ENCODE measurements around the gene RBP5.
A peak's percentile ranks its signal among the peaks of the same experiment; 100 is the strongest.
"Not testable (repeated sequence)": the region's sequence is repeated elsewhere in the genome, so short reads cannot be mapped to it uniquely, and the experiment has no call there.

Gene RBP5

GRCh38 chr12:7114008-7114407, 14.7 kb downstream of the RBP5 start:
- no peak overlapping the region for H3K4me3 ChIP-seq (ENCODE audit: insufficient read depth, low read depth, low read length, poor library complexity, severe bottlenecking)
- H3K27me3 ChIP-seq (replicated peaks; ENCODE audit: control insufficient read depth, insufficient read depth, low read length, poor library complexity, severe bottlenecking), result no peaks in the 10 kb centered on the region
- H3K4me1 ChIP-seq (ENCODE audit: control insufficient read depth, insufficient read depth, low read length, poor library complexity, severe bottlenecking), result peaks cover 13% of the 10 kb centered on the region
- no peak overlapping the region for H3K27ac ChIP-seq (ENCODE audit: insufficient read depth, low read length, poor library complexity, severe bottlenecking)
- DNase-seq, result no peak
- H3K36me3 ChIP-seq (ENCODE audit: control insufficient read depth, insufficient read depth, low read length), result peaks cover 11% of the 10 kb centered on the region
- H3K9me3 ChIP-seq (ENCODE audit: control insufficient read depth, low read length), result no peaks in the 10 kb centered on the region

DNA sequence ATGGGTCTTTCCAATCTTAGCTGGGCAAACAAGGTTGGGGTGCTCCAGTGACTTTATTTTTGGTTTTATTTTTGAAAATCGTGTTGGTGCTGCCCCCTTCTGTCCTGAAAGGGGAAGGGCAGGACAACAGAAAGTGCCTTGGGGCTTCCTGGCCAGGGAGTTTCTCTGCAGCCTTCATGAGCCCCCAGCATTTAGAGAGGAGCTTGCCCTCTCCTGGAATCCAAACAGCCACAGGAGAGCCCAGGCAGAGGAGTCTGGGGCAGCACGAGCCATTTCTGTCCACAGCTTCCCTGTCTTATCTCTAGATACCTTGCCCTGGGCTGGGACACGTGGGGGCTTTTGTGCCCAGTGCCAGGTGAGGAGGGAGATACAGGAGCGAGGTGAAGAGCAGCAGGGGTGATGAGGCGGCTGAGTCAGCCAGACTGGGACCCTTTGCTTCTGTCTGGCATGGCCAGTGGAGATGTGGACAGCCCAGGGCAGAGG, 15.3 kb downstream of the RBP5 start:
- H3K36me3 ChIP-seq (ENCODE audit: control insufficient read depth, insufficient read depth, low read length), result peaks cover 11% of the 10 kb centered on the region
- peak in 2 of 3 donors; percentile 12 to 34 for DNase-seq

DNA sequence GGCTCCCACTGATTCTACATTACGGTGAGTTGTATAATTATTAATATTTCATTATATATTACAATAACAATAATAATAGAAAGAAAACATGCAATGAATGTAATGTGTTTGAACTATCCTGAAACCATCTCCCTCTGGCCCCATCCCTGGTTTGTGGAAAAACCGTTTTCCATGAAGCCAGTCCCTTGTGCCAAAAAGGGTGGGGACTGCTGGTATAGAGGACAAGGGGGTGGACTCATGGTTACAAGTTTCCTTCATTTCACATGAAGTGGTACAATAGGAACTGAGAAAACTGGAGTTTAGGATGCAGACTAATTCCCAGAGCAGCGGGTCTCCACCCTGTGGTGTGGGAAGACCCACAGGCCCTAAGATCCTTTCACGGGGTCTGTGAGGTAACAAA, 16.6 kb downstream of the RBP5 start:
- no peaks in the 10 kb centered on the region for H3K27me3 ChIP-seq (replicated peaks; ENCODE audit: control insufficient read depth, insufficient read depth, low read length, poor library complexity, severe bottlenecking)
- H3K4me3 ChIP-seq (ENCODE audit: insufficient read depth, low read depth, low read length, poor library complexity, severe bottlenecking), result no peak overlapping the region
- no peak for DNase-seq
- peaks cover 20% of the 10 kb centered on the region for H3K4me1 ChIP-seq (ENCODE audit: control insufficient read depth, insufficient read depth, low read length, poor library complexity, severe bottlenecking)
- H3K36me3 ChIP-seq (ENCODE audit: control insufficient read depth, insufficient read depth, low read length), result peaks cover 11% of the 10 kb centered on the region
- H3K9me3 ChIP-seq (ENCODE audit: control insufficient read depth, low read length), result no peaks in the 10 kb centered on the region
- no peak overlapping the region for H3K27ac ChIP-seq (ENCODE audit: insufficient read depth, low read length, poor library complexity, severe bottlenecking)

More for the DNA sequence above, 15.3 kb downstream of the RBP5 start:
- Histone ChIP-seq H3K4me1 (ENCODE audit: control insufficient read depth, insufficient read depth, low read length, poor library complexity, severe bottlenecking) (peaks cover 13% of the 10 kb centered on the region), H3K27ac (ENCODE audit: insufficient read depth, low read length, poor library complexity, severe bottlenecking) (no peak overlapping the region), H3K4me3 (ENCODE audit: insufficient read depth, low read depth, low read length, poor library complexity, severe bottlenecking) (no peak overlapping the region), H3K9me3 (ENCODE audit: control insufficient read depth, low read length) (no peaks in the 10 kb centered on the region), H3K27me3 (replicated peaks; ENCODE audit: control insufficient read depth, insufficient read depth, low read length, poor library complexity, severe bottlenecking) (no peaks in the 10 kb centered on the region)

GRCh38 chr12:7110661-7111060, 18.0 kb downstream of the RBP5 start:
- H3K27me3 ChIP-seq (replicated peaks; ENCODE audit: control insufficient read depth, insufficient read depth, low read length, poor library complexity, severe bottlenecking), result no peaks in the 10 kb centered on the region
- peaks cover 20% of the 10 kb centered on the region for H3K4me1 ChIP-seq (ENCODE audit: control insufficient read depth, insufficient read depth, low read length, poor library complexity, severe bottlenecking)
- no peak overlapping the region for H3K4me3 ChIP-seq (ENCODE audit: insufficient read depth, low read depth, low read length, poor library complexity, severe bottlenecking)
- H3K36me3 ChIP-seq (ENCODE audit: control insufficient read depth, insufficient read depth, low read length), result peaks cover 4% of the 10 kb centered on the region
- no peak for DNase-seq
- H3K9me3 ChIP-seq (ENCODE audit: control insufficient read depth, low read length), result no peaks in the 10 kb centered on the region
- no peak overlapping the region for H3K27ac ChIP-seq (ENCODE audit: insufficient read depth, low read length, poor library complexity, severe bottlenecking)

GRCh38 chr12:7109572-7109920, 19.1 kb downstream of the RBP5 start:
- no peaks in the 10 kb centered on the region for H3K27me3 ChIP-seq (replicated peaks; ENCODE audit: control insufficient read depth, insufficient read depth, low read length, poor library complexity, severe bottlenecking)
- H3K27ac ChIP-seq (ENCODE audit: insufficient read depth, low read length, poor library complexity, severe bottlenecking), result no peak overlapping the region
- peaks cover 20% of the 10 kb centered on the region for H3K4me1 ChIP-seq (ENCODE audit: control insufficient read depth, insufficient read depth, low read length, poor library complexity, severe bottlenecking)
- H3K4me3 ChIP-seq (ENCODE audit: insufficient read depth, low read depth, low read length, poor library complexity, severe bottlenecking), result no peak overlapping the region
- H3K36me3 ChIP-seq (ENCODE audit: control insufficient read depth, insufficient read depth, low read length), result no peaks in the 10 kb centered on the region
- DNase-seq, result no peak
- no peaks in the 10 kb centered on the region for H3K9me3 ChIP-seq (ENCODE audit: control insufficient read depth, low read length)

DNA sequence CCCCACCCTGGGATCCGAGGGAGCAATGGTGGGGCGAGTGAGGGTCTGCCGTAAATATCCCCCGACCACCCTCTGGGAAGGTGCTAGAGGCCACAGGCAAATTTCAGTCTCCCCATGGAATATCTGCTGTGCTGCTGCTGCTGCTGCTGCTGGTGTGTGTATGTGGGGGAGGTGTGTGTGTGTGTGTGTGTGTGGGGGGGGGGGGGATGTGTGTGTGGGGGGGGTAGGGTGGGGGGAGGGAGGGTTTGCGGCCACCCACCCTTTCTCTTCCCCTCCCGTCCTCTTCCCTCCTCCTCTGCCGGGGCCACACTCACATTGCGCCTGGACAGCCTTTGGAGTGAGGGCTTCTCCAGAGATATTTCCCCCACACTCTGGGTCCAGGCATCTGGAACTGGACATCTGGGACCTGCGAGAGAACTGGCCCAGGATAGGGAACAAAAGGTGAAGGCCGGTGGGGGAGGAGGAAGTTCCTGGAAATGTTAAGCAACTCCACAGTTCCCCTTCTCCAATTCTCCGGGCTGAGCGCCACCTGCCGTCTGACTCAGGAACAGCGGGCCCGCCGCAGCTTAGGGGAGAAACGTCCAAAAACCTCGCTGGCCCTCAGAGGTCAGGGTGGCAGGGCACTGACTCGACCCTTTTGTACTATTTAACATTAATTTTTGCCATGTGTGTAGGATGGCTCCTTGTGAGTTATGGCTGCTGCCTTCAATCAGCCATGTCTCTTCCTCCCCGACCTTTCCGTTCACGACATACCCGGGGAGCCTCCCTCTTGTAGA, 19.7 kb downstream of the RBP5 start, which contains the start of gene C1RL:
C1RL (minus strand) TSS at position 419 of the 776 bp plus-strand sequence; CDS start at position 385, 34 bp downstream.
- peak within 1 kb of the TSS; percentile 77 for H3K27ac ChIP-seq (ENCODE audit: insufficient read depth, low read length, poor library complexity, severe bottlenecking)
- no peaks in the 10 kb centered on the region for H3K27me3 ChIP-seq (replicated peaks; ENCODE audit: control insufficient read depth, insufficient read depth, low read length, poor library complexity, severe bottlenecking)
- H3K9me3 ChIP-seq (ENCODE audit: control insufficient read depth, low read length), result no peaks in the 10 kb centered on the region
- DNase-seq, result peak; percentile 58 to 70 (median 60)
- no peaks in the 10 kb centered on the region for H3K36me3 ChIP-seq (ENCODE audit: control insufficient read depth, insufficient read depth, low read length)
- H3K4me1 ChIP-seq (ENCODE audit: control insufficient read depth, insufficient read depth, low read length, poor library complexity, severe bottlenecking), result peaks cover 20% of the 10 kb centered on the region
- peak within 1 kb of the TSS; percentile 64 for H3K4me3 ChIP-seq (ENCODE audit: insufficient read depth, low read depth, low read length, poor library complexity, severe bottlenecking)

DNA sequence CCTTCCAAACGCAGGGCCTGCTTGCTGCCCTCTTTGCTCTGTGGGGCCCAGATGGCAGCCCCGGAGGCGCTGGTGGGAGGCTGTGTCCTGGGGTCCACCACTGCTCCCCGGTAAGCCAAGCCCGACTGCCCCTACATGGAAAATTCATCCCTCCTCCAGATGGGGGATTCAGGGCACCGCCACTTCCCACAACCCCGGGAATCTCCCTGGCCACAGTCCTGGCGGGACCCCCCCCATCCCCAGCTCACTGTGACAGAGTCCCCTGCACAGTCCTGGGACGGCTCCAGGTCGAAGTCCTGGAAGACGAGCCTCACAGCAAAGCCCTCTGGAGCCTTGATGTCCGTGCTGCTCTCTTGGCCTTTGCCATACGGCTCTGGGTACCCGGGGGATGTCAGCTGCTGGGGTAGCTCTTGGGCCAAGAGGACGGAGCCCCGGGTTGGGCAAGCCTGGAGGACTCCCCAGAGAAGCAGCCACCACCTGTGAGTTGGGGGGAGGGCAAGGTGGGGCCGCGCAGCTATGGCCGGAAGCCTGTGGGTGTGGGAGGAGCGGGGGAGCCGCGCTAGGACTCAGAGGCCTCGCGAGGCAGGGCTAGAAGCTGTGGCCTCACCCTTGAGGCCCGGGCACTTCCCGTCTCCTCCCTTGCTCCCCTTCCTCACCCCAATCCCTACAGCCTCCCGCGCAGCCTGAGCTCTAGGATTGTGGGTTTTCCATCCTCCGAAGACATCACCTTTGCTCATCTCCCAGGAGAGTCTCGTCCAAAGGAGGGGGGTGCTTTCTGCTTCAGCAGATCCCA, 20.5 kb downstream of the RBP5 start:
- peak overlapping the region; percentile 77 for H3K27ac ChIP-seq (ENCODE audit: insufficient read depth, low read length, poor library complexity, severe bottlenecking)
- H3K36me3 ChIP-seq (ENCODE audit: control insufficient read depth, insufficient read depth, low read length), result peaks cover 5% of the 10 kb centered on the region
- H3K9me3 ChIP-seq (ENCODE audit: control insufficient read depth, low read length), result no peaks in the 10 kb centered on the region
- peak; percentile 53 to 62 (median 56) for DNase-seq
- no peaks in the 10 kb centered on the region for H3K27me3 ChIP-seq (replicated peaks; ENCODE audit: control insufficient read depth, insufficient read depth, low read length, poor library complexity, severe bottlenecking)
- H3K4me3 ChIP-seq (ENCODE audit: insufficient read depth, low read depth, low read length, poor library complexity, severe bottlenecking), result peak overlapping the region; percentile 64
- peaks cover 17% of the 10 kb centered on the region for H3K4me1 ChIP-seq (ENCODE audit: control insufficient read depth, insufficient read depth, low read length, poor library complexity, severe bottlenecking)

DNA sequence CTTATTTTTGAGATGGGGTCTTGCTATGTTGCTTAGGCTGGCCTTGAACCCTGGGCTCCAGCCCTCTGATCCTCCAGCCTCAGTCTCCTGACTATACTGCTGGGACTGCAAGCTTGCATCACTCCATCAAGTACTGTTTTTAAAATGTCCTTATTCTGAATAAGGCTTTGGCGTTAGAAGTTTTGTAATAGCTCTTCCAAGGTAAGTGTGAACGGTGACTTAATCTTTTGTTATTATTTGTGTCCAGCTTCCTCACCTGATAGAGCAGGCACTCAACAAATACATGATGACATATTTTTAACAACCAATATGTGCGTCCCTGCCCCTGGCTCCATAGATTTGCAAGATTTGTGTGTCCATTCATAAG, 21.1 kb downstream of the RBP5 start:
- Histone ChIP-seq H3K27ac (ENCODE audit: insufficient read depth, low read length, poor library complexity, severe bottlenecking) (peak overlapping the region; percentile 77), H3K4me1 (ENCODE audit: control insufficient read depth, insufficient read depth, low read length, poor library complexity, severe bottlenecking) (peaks cover 13% of the 10 kb centered on the region), H3K9me3 (ENCODE audit: control insufficient read depth, low read length) (no peaks in the 10 kb centered on the region), H3K36me3 (ENCODE audit: control insufficient read depth, insufficient read depth, low read length) (peaks cover 5% of the 10 kb centered on the region), H3K4me3 (ENCODE audit: insufficient read depth, low read depth, low read length, poor library complexity, severe bottlenecking) (peak overlapping the region; percentile 64), H3K27me3 (replicated peaks; ENCODE audit: control insufficient read depth, insufficient read depth, low read length, poor library complexity, severe bottlenecking) (no peaks in the 10 kb centered on the region)
- DNase-seq, result no peak

GRCh38 chr12:7107181-7107580, 21.5 kb downstream of the RBP5 start:
- H3K27me3 ChIP-seq (replicated peaks; ENCODE audit: control insufficient read depth, insufficient read depth, low read length, poor library complexity, severe bottlenecking); H3K36me3 ChIP-seq (ENCODE audit: control insufficient read depth, insufficient read depth, low read length); H3K27ac ChIP-seq (ENCODE audit: insufficient read depth, low read length, poor library complexity, severe bottlenecking); H3K9me3 ChIP-seq (ENCODE audit: control insufficient read depth, low read length); DNase-seq; H3K4me3 ChIP-seq (ENCODE audit: insufficient read depth, low read depth, low read length, poor library complexity, severe bottlenecking): not testable (repeated sequence)
- peaks cover 13% of the 10 kb centered on the region for H3K4me1 ChIP-seq (ENCODE audit: control insufficient read depth, insufficient read depth, low read length, poor library complexity, severe bottlenecking)

GRCh38 chr12:7106082-7106481, 22.6 kb downstream of the RBP5 start:
- Histone ChIP-seq H3K4me3 (ENCODE audit: insufficient read depth, low read depth, low read length, poor library complexity, severe bottlenecking) (no peak overlapping the region), H3K4me1 (ENCODE audit: control insufficient read depth, insufficient read depth, low read length, poor library complexity, severe bottlenecking) (peaks cover 13% of the 10 kb centered on the region), H3K36me3 (ENCODE audit: control insufficient read depth, insufficient read depth, low read length) (peaks cover 5% of the 10 kb centered on the region), H3K27me3 (replicated peaks; ENCODE audit: control insufficient read depth, insufficient read depth, low read length, poor library complexity, severe bottlenecking) (no peaks in the 10 kb centered on the region), H3K27ac (ENCODE audit: insufficient read depth, low read length, poor library complexity, severe bottlenecking) (no peak overlapping the region), H3K9me3 (ENCODE audit: control insufficient read depth, low read length) (no peaks in the 10 kb centered on the region)
- DNase-seq, result no peak
